Hematopoietic multipotent progenitor cell treated with erythropoietin and hydrocortisone succinate and interleukin-3 and kit ligand, for 8 days (in vitro differentiated cells): ENCODE results near the gene PDLIM7.

ENCODE experiments used
- DNase-seq: peaks from one replicate; pipeline ENCODE4 v3.0.0-alpha.2; 2015

PDLIM7 gene

DNA sequence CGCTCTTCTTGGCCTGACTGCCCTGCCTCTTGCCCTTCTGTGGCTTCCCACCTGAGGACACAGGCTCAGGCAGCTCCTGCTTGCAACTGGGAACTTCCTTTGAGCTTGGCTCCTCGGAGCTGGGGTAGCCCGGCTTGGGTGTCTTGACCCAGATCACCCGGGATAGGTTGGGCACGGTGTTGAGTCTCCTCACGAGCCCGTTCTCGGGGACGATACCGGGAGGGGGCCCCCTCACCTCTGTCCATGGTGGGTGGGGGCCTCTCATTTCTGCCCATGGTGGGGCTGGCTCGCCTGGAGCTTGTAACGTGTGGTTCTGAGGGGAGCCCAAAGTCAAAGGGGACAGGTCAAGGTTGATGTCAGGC, 27.1 kb upstream of the PDLIM7 start:
- no peak for DNase-seq

DNA sequence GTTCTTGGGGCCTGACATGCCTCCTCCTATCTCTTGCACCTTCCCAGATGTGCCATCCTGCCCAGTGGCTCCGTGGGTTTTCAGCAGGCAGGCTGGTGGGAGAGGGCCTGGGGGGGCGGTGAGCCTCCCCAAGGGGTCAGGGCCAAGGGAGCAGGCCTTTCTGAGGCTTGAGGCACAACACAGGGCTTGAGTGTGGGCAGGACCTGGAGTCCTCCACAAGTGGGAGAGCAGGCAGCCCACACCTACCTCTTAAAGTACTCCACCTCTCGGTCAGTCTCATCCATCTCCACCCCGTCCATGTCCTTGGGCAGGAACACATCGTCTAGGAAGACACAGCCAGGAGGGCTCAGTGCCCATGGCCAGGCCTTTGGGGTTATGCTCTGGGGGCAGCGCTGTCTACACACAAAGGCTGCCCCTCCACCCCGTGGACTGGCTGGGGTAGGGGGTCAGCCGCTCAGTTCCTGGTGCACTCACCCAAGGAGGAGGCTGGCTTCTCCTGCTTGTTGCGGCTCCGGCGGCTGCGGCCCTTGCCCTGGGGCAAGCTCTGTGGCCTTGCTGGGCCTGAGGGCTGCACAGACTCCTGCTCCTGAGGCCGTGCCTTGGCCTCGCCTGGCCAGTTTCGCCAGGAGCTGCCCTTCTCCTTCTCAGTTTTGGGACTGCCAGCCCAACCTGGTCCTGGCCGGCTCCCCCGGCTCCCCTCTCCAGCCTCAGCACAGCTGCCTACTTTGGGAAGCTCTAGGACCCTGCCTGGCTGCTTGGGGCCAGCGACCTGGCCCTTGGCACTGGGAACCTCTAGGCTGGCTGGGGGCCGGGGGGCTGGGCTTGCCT, 26.5 kb upstream of the PDLIM7 start:
- no peak for DNase-seq

DNA sequence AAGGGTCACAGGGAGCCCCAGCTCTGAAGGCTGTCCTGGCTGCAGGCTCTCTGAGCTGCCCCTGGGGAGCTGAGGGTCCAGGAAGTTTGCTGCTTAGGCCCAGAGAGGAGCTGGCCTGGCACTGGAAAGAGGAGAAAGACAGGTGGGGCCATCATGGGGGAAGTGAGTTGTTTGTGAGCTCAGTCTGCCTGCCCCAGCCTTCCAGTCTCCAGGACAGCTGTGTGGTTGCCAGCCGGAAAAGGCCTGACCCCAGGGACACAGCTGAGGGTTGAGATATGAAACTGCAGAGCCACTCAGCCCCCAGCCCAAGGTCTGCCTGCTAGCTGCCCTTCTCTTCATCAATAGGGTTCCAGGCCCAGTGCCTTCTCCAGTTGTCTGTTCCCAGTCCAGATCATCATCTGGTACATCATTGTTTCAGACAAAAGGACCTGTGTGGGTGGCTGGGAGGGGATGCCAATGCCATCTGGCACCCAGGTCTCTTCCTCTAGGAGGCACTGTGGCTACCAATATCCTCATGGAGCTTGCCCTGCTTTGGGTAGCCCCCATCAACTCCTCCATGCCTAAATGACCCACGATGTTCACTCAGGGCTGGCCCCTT, 23.6 kb upstream of the PDLIM7 start:
- DNase-seq: no peak

DNA sequence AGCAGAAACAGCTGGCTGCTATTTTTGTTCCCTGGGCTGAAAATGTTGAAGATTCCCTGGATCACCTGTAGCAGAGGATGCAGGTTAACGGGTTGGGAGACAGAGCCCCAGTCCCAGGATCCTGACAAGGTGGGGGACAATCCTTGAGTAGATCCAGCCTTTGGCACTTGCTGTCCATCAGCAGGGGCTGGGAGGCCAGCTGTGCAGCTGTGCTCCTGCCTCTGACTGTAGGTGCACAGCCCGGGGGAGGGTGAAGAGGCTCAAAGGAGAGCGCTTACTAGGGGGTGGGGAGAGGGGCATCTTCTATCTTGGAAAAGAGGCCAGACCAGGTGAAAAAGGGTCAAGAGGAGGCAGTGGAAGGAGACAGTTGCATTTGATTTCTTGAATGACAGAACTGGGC, 22.9 kb upstream of the PDLIM7 start:
- no peak for DNase-seq

DNA sequence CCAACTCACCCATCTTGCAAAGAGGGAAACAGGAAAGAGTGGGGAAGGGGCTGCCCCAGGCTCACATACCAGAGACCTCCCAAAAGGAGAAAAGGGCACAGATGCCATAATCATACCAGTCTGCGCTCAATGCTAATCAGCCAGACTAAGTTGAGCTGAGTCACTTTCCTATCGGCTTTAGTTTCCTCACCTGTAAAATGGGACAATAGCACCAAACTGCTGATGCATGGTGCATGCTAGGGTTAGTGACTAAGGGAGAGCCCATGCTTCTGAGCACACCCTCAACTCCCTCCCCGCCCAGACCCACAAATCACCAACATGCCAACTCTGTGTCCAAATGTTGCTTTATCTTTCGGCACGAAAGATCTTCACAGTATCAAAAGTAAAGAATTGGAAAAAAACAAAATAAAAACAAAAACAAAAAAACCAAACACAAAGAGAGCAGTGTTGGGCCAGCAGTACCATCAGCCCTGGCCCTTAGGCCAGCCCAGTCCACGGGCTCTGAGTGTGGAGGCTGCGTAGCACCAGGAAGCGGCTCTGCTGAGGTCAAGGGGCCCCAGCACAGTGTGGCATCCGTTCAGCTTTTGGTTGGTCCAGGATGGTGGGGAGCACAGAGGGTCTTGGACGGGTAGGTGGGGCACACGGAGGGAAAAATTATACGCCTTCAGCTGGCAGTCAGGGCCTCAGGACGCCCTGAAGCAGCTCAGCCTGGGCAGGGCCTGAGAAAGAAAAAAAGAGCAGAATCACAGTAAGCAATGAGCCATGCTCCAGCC, 22.2 kb upstream of the PDLIM7 start:
- DNase-seq: no peak

DNA sequence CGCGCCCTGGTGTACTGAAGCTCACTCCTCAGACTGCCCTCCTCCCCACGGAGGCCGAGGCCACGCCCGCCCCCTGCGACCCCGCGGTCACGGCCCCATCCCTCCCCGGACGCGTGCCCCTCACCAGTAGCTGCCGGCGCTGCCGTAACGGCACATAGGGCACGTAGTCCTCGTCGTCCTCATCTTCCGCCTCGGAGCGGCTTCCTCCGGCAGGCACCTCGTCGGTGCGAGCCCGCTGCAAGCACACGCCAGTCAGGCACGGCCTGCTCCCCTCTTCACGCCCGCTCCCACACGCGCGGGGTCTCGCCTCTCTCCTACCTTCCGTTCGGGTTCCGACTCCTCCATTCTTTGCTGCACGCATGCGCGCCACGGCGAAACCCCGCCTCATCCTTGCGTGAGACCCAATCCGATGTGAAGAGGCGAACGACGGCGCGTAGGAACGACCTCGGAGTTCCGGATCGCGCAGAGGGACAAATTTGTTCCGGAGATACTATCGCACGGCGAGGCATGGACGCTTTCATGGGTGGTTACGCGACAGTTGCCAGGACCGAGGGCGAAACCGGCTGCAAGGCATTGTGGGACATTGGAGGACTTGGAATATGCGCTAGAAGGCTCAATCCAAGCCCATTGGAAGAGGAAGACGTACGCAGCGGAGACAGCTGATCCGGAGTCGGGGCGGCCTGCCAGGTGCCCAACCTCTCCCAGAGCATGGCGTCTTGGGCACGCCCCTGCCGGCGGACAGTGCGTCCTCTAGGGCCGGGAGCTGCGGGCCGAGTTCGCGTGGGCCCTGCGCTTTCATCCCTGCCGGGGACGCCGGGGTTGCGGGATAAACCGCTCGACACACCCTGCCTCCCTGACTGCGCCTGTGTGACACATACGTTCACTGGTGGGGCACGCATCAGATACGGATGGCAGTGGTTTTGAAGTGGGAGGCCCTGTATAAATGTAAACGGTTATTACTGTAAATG, 19.5 kb upstream of the PDLIM7 start, which contains the start of gene DDX41:
DDX41 (minus strand) TSS at position 361 of the 968 bp plus-strand sequence; CDS start at position 345, 16 bp downstream.
- DNase-seq: peak; percentile 99

DNA sequence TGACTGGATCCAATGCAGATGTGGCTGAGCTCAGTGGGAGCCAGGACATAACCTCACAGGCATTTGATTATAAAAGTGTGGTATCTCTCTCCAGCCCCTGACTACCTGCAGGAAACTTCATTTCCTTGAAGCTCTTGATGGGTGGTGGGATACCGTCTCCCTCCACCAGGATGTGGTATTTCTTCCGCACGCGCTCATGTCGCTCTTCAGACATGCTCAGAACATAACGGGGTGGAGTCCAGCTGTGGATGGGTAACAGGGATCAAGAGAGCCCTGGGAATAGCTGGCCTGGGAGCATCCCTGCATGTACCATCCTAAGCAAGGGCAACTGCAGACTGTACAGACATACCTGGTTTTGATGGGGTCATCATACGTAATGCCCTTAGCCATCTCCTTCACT, 18.2 kb upstream of the PDLIM7 start:
- no peak for DNase-seq

DNA sequence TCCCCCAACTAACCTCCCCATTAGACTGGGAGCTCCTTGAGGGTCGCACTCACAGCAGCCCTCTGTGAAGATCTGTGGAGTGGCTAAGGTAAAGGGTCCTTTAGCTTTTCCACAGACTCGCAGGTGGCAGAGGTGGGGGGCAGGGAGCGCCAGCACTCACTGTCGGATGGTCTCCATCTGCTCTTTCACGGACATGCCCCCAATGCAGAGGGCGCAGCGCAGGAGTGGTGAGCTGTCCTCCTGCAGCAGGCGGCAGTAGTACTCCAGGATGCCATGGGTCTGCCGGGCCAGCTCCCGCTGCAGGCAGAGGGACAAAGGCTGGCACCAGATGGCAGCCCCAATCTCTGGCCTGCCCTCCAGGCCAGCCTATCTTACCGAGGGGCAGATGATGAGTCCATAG, 17.1 kb upstream of the PDLIM7 start:
- no peak for DNase-seq

DNA sequence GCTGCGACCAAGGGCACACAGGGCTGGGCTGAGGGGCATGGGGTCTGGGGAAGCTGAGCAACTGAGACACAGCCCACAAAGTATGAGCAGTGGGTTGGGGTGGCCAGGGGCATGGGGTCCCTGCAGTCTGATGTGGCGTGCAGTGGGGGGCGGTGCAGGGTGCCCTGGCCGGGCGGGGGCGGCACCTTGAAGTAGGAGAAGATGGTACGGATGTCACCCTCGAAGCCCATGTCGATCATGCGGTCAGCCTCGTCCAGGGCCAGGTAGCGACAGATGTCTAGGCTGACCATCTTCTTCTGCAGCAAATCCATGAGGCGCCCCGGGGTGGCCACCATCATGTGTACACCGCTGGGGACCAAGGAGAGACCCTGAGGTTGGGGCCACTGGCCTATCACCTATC, 16.1 kb upstream of the PDLIM7 start:
- no peak for DNase-seq

DNA sequence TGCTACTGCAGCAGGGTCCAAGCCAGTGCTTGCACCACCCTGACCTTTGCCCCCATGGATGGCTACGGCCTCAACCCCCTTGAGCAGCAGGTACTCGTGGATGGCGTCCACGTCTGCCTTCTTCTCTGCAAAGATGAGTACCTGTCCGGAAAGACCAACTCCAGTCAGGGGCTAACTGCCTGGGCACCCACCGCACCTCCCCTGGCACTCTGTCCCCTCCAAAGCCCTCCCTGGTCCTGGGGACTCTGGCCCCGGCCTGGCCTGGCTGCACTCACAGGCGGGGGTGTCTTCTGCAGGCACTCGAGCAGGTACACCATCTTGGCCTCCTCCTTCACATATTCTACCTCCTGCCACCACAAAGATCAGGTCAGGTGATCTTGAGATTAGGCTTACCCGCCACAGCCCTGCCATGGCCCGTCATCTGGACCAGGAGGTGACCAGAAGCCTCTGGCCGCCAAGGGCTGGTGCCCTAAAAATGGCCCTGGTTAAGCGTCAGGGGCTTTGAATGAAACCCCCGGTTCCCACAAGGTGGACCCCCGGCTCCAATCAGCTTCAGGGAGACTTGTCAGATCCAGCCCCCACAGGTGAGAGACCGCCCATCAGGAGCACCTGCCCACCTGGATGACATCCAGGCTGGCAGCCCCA, 15.5 kb upstream of the PDLIM7 start:
- no peak for DNase-seq

DNA sequence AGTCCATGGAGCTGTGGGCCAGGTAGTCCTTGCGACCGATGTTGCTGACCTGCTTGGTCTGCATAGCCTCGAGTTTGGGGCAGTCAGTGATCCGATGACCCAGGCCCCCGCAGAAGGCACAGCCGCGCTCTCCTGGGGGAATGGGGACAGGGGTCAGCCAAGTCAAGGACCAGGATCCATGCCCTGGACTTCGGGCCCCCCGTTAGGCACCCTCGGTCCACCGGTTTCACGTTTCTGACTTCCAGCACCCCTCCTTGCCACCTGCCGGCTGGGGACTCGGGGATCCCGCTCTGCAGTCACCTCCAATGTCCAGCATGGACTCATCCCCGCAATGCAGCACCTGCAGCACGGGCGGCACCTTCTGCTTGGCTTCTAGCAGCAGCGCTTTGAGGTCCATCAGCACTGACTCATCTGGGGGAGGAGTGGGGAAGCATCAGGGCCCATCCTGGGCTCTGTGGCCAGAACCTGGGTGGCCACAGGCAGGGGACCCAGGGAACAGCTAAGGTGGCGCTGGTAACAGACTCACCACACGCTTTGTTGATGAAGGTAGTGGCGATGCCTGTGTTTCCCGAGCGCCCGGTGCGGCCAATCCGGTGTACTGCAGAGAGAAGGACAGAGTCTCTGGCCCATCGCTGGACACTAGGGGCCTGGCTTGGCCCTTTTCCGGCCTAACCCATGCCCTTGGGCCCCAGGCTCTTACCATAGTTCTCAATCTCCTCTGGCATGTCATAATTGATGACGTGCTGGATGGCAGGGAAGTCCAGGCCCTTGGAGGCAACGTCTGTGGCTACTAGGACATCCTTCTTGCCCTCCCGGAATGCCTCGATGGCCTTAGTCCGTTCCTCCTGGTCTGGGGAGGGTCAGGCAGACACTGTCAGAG, 14.6 kb upstream of the PDLIM7 start:
- DNase-seq: no peak

DNA sequence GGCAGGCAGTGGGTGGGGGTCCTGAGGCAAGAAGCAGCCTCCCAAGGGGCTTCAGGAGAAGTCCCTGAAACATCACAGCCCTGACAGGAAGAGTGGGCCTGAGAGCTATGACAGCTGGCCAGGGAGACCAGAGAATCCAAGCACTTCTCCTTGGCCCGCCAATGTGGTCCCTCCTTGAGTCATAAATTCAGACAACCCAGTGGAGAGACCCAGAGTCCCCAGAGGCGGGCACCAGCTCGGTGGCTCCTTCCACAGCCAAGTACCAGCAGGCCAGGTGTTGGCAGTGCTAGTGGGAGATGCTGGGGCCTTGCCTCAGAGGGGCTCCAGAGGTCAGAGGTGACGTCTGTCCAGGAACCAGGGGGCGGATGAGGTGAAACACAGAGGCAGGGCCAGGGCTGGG, 13.8 kb upstream of the PDLIM7 start:
- DNase-seq: no peak

DNA sequence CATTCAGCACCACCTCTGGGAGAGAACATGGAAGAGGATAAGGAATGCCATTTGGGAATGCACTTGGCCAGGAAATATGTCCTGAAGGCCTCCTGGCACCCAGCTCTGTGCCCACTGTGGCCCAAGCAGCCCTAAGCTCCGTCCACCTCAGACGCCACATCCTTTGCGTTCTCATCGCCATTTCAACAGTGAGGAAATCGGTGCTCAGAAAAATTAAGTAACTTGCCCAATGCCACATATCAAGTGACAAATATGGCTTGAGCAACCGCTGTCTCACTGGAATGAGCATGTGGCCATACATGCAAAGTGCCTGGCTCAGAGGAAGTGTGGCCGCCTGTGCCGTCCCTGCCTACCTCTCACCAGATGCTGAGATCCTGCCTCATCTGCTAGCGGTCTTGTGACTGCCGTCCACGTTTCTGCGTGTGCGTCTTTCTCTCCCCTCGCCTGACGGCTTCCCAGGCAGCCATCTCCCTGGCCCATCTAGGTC, 13.2 kb upstream of the PDLIM7 start:
- peak; percentile 33 for DNase-seq

DNA sequence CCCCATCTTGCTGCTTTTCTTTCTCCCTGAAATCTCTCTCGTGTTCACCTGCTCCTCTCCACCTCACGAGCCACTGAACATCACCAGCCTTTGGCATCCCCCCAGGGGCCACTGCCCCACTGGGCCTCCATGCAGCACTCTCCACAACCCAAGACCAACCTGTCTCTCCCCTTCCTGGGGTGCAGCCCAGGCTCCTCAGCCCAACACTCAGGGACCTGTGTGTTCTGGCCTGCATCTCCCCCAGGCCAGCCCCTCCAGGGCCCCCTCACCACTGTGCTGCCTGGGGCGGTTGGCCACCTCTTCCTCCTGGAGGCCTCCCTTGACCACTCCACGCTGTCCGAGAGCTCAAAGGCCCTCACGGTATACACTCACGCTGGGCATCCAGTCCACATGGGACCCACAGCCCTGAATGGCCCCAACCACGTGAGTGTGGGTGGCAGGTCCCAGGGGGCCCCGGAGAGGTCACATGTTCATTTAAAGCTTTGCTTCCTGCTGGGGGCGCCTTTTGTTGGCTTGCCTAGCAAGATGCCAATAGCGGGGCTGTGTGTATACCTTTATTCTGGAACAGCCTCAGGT, 12.7 kb upstream of the PDLIM7 start:
- DNase-seq: no peak

DNA sequence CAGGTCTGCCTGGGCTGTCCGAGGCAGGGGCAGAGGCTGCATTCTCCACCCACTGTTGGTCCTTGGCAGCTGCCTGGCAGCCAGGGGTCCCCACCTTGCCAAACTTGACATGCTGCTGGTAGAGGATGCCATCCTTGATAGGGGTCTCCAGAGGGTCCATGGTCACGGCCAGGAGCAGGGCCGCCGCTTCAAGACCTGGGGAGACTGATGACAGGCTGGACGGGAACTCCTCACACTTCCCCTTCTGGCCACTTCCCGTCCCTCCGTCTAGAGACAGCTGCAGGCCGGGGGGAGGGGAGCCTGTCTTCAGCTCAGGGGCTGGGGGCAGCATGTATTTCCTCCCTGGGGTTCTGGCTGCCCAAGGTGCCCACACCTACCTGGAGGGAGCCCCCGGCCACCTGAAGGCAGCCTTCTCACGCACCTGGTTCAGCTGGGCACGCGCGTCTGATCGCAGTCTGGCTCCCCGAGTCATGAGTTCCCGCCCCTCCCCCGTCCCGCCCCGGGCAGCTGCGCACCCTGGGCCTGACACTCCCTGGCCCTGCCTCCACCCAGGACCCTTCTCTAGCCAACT, 12.1 kb upstream of the PDLIM7 start, which contains the start of gene DOK3:
DOK3 (minus strand) TSS at position 446 of the 571 bp plus-strand sequence; CDS start at position 160, 286 bp downstream.
- DNase-seq: peak; percentile 37

DNA sequence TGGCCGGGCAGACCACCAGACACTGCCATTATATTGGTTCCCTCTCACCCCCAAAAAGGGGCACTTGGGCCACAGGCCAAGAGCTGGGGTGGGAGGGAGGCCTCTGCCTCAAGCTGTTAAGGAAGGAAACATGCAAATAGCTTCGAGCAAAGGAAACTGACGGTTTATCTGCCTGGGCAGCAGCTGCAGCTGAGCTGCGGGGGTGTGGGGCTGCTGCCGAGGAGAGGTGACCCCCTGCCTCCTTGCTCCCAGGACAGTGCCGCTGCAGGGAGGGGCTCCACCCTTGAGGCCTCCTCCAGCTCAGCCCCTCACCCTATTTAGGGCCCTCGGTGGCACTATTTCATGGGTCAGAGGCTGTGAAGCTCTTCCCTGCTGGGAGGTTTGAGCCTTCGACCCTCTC, 11.4 kb upstream of the PDLIM7 start:
- DNase-seq: peak; percentile 59

DNA sequence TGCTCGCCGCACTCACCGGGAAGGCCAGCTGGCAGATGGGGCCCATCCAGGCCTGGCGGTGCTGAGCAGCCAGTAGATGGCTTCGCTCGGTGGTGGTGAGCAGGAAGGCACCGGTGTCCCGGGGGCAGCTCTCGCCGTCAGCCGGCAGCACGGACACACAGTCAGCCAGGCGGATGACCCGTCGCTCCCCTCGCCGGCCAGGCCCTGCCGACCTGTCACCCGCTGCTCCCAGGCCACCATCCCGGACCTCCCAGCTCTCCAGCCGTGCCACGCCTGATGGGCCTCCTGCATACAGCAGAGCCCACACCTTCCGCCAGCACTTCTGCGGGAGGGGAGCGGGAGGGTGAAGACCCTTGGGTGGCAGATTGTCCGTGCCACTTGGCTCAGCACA, 10.8 kb upstream of the PDLIM7 start:
- no peak for DNase-seq

DNA sequence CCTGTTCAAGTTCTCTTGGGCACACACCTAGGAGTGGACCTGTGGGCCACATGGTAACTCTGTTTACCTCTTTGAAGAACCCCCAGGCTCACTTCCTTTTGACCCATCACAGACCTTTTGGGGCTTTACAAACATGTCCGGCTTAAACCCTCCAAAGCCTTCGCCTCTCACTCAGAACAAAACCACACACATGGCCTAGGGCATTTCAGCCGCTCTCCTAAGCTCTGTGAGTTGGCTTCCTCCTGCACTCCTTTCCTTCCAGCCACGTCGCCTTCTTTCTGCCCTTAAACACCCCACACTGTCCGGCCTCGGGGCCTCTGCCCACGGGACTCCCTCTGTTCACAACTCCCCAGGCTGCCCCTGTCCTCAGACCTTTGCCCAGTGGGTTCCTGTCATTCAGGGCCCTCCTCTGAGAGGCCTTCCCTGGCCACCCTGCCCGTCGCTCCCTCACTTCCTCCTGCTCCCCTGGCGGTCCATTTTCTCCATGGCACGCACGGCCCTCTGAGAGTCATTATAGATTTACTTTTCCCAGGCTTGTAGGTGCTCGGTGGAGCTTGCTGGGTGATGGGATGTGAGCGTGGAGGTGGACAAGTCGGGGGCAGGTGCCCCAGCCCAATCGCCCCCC, 10.3 kb upstream of the PDLIM7 start:
- peak; percentile 28 for DNase-seq

DNA sequence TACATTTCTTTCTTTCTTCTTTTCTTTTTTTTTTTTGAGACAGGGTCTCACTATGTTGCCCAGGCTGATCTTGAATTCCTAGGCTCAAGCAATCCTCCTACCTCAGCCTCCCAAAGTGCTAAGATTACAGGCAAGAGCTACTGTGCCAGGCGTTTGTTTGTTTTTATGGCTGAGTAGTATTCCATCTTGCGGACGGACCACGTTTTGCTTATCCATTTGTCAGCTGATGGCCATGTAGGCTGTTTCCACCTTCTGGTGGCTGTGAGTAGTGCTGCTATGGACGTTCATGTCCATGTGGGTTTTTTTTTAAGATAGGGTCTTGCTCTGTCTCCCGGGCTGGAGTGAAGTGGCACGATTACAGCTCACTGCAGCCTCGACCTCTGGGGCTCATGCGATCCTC, 9.8 kb upstream of the PDLIM7 start:
- DNase-seq: peak; percentile 72

DNA sequence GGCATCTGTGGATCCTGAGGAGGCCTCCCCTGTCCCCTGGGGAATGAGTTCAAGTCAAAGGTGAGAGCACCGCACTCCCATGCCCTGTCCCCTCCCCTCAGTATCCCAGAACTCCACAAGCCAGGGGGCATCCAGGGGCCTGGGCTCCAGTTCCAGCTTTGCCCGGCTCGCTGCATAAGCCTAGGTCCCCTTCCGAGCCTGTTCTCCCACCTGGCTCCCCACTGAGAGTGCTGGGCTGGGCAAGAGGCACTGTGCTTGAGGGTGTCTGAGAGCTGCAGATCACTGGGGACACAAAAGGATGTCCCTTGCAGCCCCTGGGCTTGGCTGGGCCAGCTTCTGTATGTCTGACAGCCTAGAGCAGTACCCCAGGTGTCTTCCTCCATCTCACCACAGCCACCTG, 7.7 kb upstream of the PDLIM7 start:
- no peak for DNase-seq
